ENCODE measurements around the gene MCM8. TPM values are rescaled to one million over a fixed set of nuclear protein-coding genes. Genes with fewer than 3 reads are reported as not detected.
A peak's percentile ranks its signal among the peaks of the same experiment; 100 is the strongest.

Gene MCM8
- polyA plus RNA-seq (2013, experiment 1 of 2; ENCODE audit: insufficient read length): 9.2 TPM
- 9.6 TPM for polyA plus RNA-seq (2013, experiment 2 of 2; ENCODE audit: insufficient read length)

DNA sequence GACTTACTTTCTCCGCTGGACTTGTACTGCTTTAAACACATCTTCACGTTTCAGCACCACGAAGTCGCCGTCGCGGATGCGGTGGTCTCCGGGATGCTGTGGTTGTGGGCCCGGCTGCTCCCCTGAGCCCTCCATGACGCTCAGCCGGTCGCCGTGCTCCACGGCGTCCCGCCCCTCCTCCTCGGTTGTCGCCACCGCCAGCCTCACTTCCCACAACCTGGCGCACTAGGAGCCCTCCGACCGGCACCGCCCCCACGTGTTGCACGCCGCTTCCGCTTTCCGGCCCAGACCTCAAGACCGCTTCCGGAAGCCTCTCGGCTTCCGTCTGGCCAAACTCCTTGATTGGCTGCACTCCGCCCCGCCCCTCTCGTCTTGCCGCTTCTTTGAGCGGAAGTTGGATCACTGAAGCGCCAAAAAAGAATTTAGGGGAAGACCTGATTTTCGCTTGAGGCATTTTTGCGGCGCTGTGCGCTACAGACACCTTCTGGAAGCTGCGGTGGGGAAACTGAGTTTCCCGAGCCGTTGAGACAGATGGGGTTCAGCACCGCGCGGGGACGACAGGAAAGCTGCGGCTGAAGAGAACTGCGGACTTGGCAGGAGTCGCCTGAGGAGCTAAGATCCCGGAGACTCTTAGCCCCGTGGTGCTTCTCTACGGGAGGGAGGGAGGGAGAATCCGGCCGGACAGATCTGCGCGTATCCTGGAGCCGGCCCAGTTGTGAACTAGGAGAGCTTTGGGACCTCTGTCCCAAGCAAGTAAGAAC is at the start of gene MCM8, which contains the start of gene TRMT6:
Gene MCM8 (plus strand): TSS at position 382 of the 761 bp plus-strand sequence. CDS start 1,364 bp downstream, outside the sequence.
Gene TRMT6 (minus strand): TSS at position 263 of the 761 bp plus-strand sequence. CDS start 128 bp downstream, at position 135.
- DNase-seq: peak; percentile 95

GRCh38 chr20:5900908-5901307 is 49.5 kb upstream of the MCM8 start:
- no peak for DNase-seq

DNA sequence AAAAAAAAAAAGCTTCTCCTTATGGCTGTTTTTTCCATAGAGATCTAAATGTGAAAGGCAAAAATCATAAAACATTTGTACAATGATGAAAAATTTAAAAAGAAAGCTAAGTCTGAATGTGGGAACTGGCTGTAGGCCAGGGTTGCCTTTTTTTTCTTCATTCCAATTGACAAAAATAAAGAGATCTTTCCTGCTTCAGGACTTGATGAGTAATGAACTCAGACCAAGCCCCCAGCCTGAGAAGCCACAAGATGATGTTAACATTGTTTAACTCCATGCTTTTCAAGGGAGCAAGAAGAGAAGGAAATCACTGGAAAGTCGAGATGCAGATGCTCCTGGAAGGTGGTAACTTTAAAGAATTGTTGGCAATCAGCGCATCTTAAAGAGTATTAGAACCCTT is 41.5 kb upstream of the MCM8 start:
- peak; percentile 6 for DNase-seq

DNA sequence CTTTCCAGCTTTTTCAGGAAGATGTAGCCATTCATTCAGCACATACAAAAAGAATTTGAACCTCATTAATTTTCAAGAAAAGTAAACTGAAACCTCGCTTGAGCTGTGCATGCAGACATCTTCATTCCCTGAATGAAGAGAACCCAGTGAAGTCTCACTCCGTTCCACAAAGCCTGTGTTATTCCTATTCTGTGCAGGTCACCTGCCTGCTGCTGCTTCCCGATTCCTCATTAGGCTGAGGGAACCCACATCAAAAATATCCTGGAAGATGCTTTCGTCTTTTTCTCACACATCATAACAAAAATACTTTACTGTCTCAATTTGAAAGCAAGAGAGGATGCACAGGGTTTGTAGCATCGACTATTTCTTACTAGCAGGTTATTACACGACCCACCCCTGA is 40.3 kb upstream of the MCM8 start:
- DNase-seq: no peak

DNA sequence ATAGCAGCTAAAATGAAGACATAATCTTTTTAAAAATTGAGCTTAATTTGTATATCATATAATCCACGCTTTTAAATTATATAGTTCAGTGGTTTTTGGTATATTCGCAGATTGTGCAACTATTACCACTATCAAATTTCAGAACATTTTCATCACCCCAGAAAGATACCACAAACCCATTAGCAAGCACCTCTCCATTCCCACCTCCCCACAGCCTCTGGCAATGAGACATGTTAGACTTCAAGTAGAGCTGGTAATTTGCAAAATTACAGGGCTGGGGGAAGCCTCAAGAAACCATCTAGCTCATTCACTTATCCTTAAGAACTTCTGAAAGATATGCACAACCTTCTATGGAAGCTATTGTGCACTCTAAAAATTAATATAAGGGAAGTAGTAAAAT is 37.3 kb upstream of the MCM8 start:
- no peak for DNase-seq

DNA sequence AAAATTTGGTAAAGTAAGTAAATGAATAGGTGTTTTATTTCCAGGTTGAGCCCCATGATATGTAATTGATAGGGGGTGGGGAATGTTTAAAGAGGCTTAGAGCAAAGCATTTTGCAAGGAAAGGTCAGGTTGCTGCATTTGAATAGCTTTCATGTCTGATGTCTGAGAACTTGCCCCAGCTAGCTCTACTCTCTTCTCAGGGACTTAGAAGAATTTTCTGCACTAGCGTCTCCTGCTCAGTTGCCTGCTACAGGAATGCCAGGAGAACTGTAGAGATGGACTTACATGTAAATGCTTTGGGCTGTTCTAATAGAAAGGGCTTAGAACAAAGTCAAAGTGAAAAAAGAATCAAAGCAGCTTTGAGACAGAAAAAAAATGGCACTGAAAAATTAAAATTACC is 35.6 kb upstream of the MCM8 start:
- DNase-seq: no peak

DNA sequence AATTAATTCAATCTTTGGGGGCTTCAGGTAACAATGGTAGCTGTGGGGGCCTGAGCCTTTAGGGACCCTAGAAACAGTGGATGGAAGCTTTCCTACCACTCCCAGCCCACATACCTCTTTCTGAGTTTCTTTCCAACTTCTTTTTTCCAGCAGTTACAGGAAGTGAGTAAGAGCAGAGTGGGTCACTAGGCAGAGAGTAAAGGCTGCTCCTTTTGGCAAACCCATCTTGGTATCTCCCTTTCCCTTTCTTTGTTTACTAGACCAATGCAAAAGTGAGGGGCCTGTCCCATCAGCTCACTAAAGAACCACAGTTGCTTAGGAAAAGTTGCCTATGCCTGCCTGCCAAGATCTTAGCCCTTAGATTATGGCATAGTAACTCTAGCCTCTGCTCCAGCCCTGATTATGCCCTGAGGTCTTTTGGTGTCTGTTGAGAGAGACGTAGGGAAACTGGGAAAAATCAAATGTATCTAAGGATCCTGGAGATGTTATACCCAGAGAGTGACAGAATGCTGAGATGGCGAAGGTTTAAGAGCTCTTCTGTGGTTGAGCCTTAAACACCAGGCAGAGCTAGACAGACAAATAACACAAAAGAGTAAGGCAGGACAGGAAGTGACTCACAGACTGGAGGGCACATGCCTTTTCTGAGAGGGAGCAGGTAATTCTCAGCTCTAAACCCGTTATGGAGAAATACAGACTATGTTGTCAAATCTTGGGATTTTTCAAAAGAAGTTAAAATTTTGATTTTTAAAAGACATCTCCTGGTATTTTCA is 31.4 kb upstream of the MCM8 start:
- no peak for DNase-seq

- no peak for DNase-seq
These were observed 30.6 kb upstream of the MCM8 start for GRCh38 chr20:5919626-5920544.

DNA sequence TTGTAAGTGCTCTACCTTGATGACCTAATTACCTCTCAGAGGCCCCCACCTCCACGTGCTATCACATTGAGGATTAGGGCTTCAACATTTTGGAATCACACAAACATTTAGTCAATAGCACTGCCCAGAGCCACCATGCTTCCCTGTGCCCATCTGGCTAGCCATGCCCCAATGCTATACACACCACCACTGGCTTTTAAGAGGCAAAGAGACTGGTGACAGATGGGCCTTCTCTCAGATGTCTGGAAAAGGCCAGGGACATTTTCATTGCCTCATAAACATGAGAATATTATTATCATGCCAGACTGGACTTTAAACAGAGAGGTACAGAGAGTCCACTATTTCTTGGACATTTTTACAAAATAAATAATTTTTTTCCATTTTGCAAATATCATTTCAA is 29.9 kb upstream of the MCM8 start:
- DNase-seq: no peak

DNA sequence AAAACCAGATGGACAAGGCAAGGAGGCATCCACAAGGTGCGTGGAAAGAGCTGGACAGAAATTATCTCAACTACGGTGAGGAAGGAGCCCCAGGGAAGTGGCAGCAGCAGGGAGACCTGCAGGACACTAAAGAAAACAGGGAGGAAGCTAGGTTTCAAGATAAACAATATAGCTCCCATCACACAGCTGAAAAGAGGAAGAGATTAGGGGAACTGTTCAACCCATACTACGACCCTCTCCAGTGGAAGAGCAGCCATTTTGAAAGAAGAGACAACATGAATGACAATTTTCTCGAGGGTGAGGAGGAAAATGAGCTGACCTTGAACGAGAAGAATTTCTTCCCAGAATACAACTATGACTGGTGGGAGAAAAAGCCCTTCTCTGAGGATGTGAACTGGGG is 27.0 kb upstream of the MCM8 start:
- no peak for DNase-seq

GRCh38 chr20:5925551-5925950 is 24.9 kb upstream of the MCM8 start:
- no peak for DNase-seq

GRCh38 chr20:5927749-5928462 is 22.5 kb upstream of the MCM8 start:
- DNase-seq: no peak

- DNase-seq: no peak
These were observed 21.4 kb upstream of the MCM8 start for GRCh38 chr20:5928836-5929715.

DNA sequence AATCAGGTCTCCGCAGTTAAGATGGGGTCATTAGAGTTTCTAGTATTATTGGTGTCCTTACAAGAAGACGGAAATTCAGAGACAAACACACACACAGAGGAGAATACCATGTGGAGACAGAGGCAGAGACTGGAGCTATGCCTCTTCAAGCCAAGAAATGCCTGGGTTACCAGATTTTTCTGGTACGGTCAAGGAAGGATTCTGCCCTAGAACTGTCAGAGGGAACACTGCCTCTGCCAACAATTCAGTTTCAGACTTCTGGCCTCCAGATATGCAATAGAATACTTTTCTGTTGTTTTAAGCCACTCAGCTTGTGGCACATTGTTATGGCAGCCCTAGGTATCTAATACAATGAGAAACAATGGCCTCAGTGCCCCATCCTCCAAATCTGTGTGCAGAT is 19.0 kb upstream of the MCM8 start:
- DNase-seq: no peak

DNA sequence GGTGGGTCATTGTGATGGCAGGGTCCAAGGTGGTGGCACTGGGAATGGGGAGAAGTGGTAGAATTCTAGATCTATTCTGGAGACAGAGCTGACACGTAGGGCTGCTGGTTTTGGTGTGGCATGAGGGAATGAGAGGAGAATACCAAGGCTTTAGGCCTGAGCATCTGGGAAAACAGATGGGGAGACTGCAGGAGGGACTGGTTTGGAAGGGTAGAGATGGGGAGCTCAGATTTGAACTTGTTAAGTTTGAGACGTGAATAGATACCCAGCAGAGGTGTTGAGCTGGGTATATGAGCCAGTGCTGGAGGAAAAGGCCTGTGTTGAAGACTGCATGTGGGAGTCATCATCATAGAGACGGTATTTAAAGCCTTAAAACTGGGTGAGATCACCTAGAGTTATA is 17.7 kb upstream of the MCM8 start:
- DNase-seq: no peak

DNA sequence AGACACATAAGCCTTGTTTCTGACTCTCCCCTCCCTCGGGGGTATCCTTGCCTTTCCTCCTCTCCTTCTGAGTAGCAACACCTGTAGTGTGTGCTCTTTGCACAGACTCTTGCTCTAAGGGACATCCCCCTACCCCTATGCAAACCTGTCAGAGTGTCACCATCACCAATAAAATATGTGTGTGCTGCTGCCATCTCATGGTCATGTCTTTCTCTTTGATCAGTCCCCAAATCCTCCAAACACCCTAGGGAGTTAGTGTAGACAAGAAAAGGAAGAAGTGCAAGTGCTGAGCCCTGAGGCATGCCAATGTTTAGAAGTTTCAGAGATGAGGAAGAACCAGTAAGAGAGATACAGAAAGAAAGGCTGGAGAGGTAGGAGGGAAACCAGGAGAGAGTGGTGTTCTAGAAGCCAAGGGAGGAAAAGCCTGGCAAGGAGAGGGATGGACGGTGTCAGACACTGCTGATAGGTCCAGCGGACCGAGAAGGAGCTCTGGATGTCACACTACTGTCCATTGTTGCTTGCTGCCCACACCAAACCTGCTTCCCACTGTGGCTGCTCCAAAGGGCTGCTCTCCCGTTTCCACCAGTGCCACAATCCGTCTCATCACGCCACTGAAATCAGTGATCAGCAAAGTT is 16.5 kb upstream of the MCM8 start:
- DNase-seq: no peak

GRCh38 chr20:5935384-5935783 is 15.1 kb upstream of the MCM8 start:
- no peak for DNase-seq

GRCh38 chr20:5936238-5936637 is 14.2 kb upstream of the MCM8 start:
- DNase-seq: no peak

DNA sequence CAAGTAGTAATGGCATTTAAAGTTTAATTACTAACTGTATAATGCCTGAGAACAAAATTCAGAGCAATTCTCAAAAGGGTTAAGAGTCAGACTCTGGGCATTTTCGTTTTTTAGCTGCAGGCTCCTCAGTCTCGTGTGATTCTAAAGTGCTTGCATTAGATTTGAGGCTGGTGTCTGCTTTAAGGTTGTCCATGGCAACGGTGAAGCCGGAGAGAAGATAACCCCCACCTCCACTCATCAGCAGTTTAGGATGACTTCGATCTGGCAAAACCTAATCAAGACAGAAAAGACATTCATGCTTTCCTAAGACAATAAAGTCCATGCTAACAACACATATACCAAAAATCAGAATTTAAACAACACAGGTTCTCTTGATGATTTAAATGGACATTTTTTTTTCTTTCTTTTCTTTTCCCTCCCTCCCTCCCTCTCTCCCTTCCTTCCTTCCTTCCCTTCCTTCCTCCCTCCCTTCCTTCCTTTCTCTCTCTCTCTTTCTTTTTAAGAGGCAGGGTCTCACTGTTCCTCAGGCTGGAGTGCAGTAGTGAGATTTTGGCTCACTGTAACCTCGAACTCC is 11.9 kb upstream of the MCM8 start:
- DNase-seq: no peak

DNA sequence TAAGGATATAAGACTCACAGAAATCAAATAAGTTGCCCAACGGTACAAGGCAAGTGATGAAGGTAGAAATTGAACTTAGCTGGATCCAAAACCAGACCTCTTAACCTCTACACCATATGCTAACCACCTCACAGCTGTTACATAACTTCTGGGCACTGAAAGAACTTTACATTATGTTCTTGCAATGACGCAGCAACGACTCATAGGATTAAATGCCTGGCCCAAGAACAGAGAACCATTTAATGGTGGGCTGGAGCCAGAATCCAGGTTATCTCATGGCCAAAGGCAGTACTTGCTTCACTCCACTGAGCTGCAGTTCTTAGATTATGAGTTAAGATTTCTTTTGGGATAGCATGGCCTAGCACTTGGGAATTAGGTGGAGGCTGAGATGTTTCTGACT is 4.5 kb upstream of the MCM8 start:
- peak; percentile 9 for DNase-seq

All from fibroblast of skin of scalp (primary cell).